ENCODE results near the gene IPO11.
"Not testable (repeated sequence)": the region's sequence is repeated elsewhere in the genome, so short reads cannot be mapped to it uniquely, and the experiment has no call there.

Gene IPO11

DNA sequence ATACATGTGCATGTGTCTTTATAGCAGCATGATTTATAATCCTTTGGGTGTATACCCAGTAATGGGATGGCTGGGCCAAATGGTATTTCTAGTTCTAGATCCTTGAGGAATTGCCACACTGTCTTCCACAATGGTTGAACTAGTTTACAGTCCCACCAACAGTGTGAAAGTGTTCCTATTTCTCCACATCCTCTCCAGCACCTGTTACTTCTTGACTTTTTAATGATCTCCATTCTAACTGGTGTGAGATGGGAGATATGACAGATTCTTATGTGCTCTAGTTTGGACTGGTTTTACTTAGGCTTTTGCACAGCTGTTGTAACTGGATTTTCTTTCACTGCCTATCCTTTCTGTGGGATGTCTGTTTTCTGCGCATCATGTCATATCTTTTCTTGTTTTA lies 108.2 kb downstream of the IPO11 start:
- not testable (repeated sequence) for H3K36me3 ChIP-seq (ENCODE audit: control insufficient read depth in 1 of 2, insufficient read depth in 2 of 2, low read length in 2 of 2); H3K27me3 ChIP-seq (ENCODE audit: low read depth, low read length); H3K4me1 ChIP-seq (ENCODE audit: control insufficient read depth in 1 of 2, insufficient read depth in 2 of 2, low read length in 2 of 2); H3K4me3 ChIP-seq (ENCODE audit: low read depth in 1 of 2, low read length in 2 of 2); H3K9me3 ChIP-seq (ENCODE audit: control insufficient read depth in 1 of 2, low read length in 2 of 2); H3K27ac ChIP-seq (ENCODE audit: low read length)

DNA sequence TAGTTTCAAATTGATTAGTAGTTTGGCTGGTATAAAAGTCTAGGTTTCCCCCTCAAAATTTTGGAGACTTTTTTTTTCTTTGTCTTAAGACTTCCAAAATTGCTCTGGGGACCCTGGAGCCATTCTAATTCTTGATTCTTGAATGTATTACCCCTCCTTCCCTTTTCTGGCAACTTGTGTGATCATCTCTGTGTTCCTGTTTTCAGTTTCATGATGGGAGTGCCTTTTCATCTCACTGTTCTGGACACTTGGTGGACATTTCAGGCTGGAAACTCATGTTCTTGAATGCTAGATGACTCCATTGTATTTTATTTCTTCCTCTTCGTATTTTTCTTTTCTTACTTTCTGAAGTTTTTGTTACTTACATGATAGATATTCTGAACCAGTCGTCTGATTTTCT lies 108.8 kb downstream of the IPO11 start:
- Histone ChIP-seq H3K9me3 (ENCODE audit: control insufficient read depth in 1 of 2, low read length in 2 of 2) (no peaks in the 10 kb centered on the region), H3K36me3 (ENCODE audit: control insufficient read depth in 1 of 2, insufficient read depth in 2 of 2, low read length in 2 of 2) (peaks cover 0 to 5% of the 10 kb centered on the region in 2 donors), H3K4me1 (ENCODE audit: control insufficient read depth in 1 of 2, insufficient read depth in 2 of 2, low read length in 2 of 2) (no peaks in the 10 kb centered on the region), H3K4me3 (ENCODE audit: low read depth in 1 of 2, low read length in 2 of 2) (no peak overlapping the region), H3K27ac (ENCODE audit: low read length) (no peak overlapping the region), H3K27me3 (ENCODE audit: low read depth, low read length) (no peaks in the 10 kb centered on the region)

- no peak overlapping the region for H3K4me3 ChIP-seq (ENCODE audit: low read depth in 1 of 2, low read length in 2 of 2)
- H3K36me3 ChIP-seq (ENCODE audit: control insufficient read depth in 1 of 2, insufficient read depth in 2 of 2, low read length in 2 of 2), result peaks cover 0 to 6% of the 10 kb centered on the region in 2 donors
- H3K27me3 ChIP-seq (ENCODE audit: low read depth, low read length), result no peaks in the 10 kb centered on the region
- H3K4me1 ChIP-seq (ENCODE audit: control insufficient read depth in 1 of 2, insufficient read depth in 2 of 2, low read length in 2 of 2), result no peaks in the 10 kb centered on the region
- no peaks in the 10 kb centered on the region for H3K9me3 ChIP-seq (ENCODE audit: control insufficient read depth in 1 of 2, low read length in 2 of 2)
- no peak overlapping the region for H3K27ac ChIP-seq (ENCODE audit: low read length)
Observed at GRCh38 chr5:62522811-62523210, 110.2 kb downstream of the IPO11 start.

GRCh38 chr5:62533597-62533996 lies 121.0 kb downstream of the IPO11 start:
- Histone ChIP-seq H3K4me1 (ENCODE audit: control insufficient read depth in 1 of 2, insufficient read depth in 2 of 2, low read length in 2 of 2) (no peaks in the 10 kb centered on the region), H3K27me3 (ENCODE audit: low read depth, low read length) (no peaks in the 10 kb centered on the region), H3K4me3 (ENCODE audit: low read depth in 1 of 2, low read length in 2 of 2) (no peak overlapping the region), H3K9me3 (ENCODE audit: control insufficient read depth in 1 of 2, low read length in 2 of 2) (no peaks in the 10 kb centered on the region), H3K27ac (ENCODE audit: low read length) (no peak overlapping the region), H3K36me3 (ENCODE audit: control insufficient read depth in 1 of 2, insufficient read depth in 2 of 2, low read length in 2 of 2) (peaks cover 13 to 21% of the 10 kb centered on the region in 2 donors)

- Histone ChIP-seq H3K36me3 (ENCODE audit: control insufficient read depth in 1 of 2, insufficient read depth in 2 of 2, low read length in 2 of 2) (peaks cover 12 to 27% of the 10 kb centered on the region in 2 donors), H3K27ac (ENCODE audit: low read length) (no peak overlapping the region), H3K9me3 (ENCODE audit: control insufficient read depth in 1 of 2, low read length in 2 of 2) (no peaks in the 10 kb centered on the region), H3K4me3 (ENCODE audit: low read depth in 1 of 2, low read length in 2 of 2) (no peak overlapping the region), H3K4me1 (ENCODE audit: control insufficient read depth in 1 of 2, insufficient read depth in 2 of 2, low read length in 2 of 2) (no peaks in the 10 kb centered on the region), H3K27me3 (ENCODE audit: low read depth, low read length) (no peaks in the 10 kb centered on the region)
Observed at GRCh38 chr5:62534461-62535236, 122.1 kb downstream of the IPO11 start.

GRCh38 chr5:62536232-62536631 lies 123.7 kb downstream of the IPO11 start:
- H3K27me3 ChIP-seq (ENCODE audit: low read depth, low read length), result no peaks in the 10 kb centered on the region
- no peak overlapping the region for H3K4me3 ChIP-seq (ENCODE audit: low read depth in 1 of 2, low read length in 2 of 2)
- no peaks in the 10 kb centered on the region for H3K9me3 ChIP-seq (ENCODE audit: control insufficient read depth in 1 of 2, low read length in 2 of 2)
- no peak overlapping the region for H3K27ac ChIP-seq (ENCODE audit: low read length)
- peaks cover 11 to 22% of the 10 kb centered on the region in 2 donors for H3K36me3 ChIP-seq (ENCODE audit: control insufficient read depth in 1 of 2, insufficient read depth in 2 of 2, low read length in 2 of 2)
- no peaks in the 10 kb centered on the region for H3K4me1 ChIP-seq (ENCODE audit: control insufficient read depth in 1 of 2, insufficient read depth in 2 of 2, low read length in 2 of 2)

GRCh38 chr5:62536783-62537182 lies 124.2 kb downstream of the IPO11 start:
- Histone ChIP-seq H3K36me3 (ENCODE audit: control insufficient read depth in 1 of 2, insufficient read depth in 2 of 2, low read length in 2 of 2) (peaks cover 6 to 20% of the 10 kb centered on the region in 2 donors), H3K4me1 (ENCODE audit: control insufficient read depth in 1 of 2, insufficient read depth in 2 of 2, low read length in 2 of 2) (no peaks in the 10 kb centered on the region), H3K4me3 (ENCODE audit: low read depth in 1 of 2, low read length in 2 of 2) (no peak overlapping the region), H3K27me3 (ENCODE audit: low read depth, low read length) (no peaks in the 10 kb centered on the region), H3K9me3 (ENCODE audit: control insufficient read depth in 1 of 2, low read length in 2 of 2) (no peaks in the 10 kb centered on the region), H3K27ac (ENCODE audit: low read length) (no peak overlapping the region)

- peaks cover 2 to 16% of the 10 kb centered on the region in 2 donors for H3K36me3 ChIP-seq (ENCODE audit: control insufficient read depth in 1 of 2, insufficient read depth in 2 of 2, low read length in 2 of 2)
- H3K4me3 ChIP-seq (ENCODE audit: low read depth in 1 of 2, low read length in 2 of 2), result no peak overlapping the region
- H3K9me3 ChIP-seq (ENCODE audit: control insufficient read depth in 1 of 2, low read length in 2 of 2), result no peaks in the 10 kb centered on the region
- no peak overlapping the region for H3K27ac ChIP-seq (ENCODE audit: low read length)
- H3K4me1 ChIP-seq (ENCODE audit: control insufficient read depth in 1 of 2, insufficient read depth in 2 of 2, low read length in 2 of 2), result no peaks in the 10 kb centered on the region
- no peaks in the 10 kb centered on the region for H3K27me3 ChIP-seq (ENCODE audit: low read depth, low read length)
Observed at GRCh38 chr5:62538017-62538942, 125.7 kb downstream of the IPO11 start.

DNA sequence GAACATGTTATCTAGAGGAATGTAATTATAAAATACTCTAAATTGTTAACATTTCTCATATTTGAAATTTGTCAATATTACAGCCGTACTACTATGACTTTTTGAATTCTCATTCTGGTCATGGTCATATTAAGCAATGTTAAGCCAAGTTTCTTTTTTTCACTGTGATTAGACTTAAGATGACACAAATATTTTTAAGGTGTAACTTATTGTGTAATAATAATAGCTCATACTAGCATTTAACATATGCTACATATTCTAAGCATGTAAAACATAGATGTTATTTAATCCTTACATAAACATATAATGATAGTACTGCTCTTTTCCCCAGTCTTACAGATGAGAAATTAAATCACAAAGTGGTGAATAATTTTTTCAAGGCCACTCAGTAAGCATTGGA lies 130.2 kb downstream of the IPO11 start:
- no peaks in the 10 kb centered on the region for H3K27me3 ChIP-seq (ENCODE audit: low read depth, low read length)
- no peaks in the 10 kb centered on the region for H3K9me3 ChIP-seq (ENCODE audit: control insufficient read depth in 1 of 2, low read length in 2 of 2)
- H3K36me3 ChIP-seq (ENCODE audit: control insufficient read depth in 1 of 2, insufficient read depth in 2 of 2, low read length in 2 of 2), result peaks cover 0 to 16% of the 10 kb centered on the region in 2 donors
- H3K27ac ChIP-seq (ENCODE audit: low read length), result no peak overlapping the region
- no peak overlapping the region for H3K4me3 ChIP-seq (ENCODE audit: low read depth in 1 of 2, low read length in 2 of 2)
- H3K4me1 ChIP-seq (ENCODE audit: control insufficient read depth in 1 of 2, insufficient read depth in 2 of 2, low read length in 2 of 2), result no peaks in the 10 kb centered on the region

- no peaks in the 10 kb centered on the region for H3K27me3 ChIP-seq (ENCODE audit: low read depth, low read length)
- H3K36me3 ChIP-seq (ENCODE audit: control insufficient read depth in 1 of 2, insufficient read depth in 2 of 2, low read length in 2 of 2), result peaks cover 0 to 3% of the 10 kb centered on the region in 2 donors
- no peaks in the 10 kb centered on the region for H3K4me1 ChIP-seq (ENCODE audit: control insufficient read depth in 1 of 2, insufficient read depth in 2 of 2, low read length in 2 of 2)
- no peaks in the 10 kb centered on the region for H3K9me3 ChIP-seq (ENCODE audit: control insufficient read depth in 1 of 2, low read length in 2 of 2)
- no peak overlapping the region for H3K4me3 ChIP-seq (ENCODE audit: low read depth in 1 of 2, low read length in 2 of 2)
- no peak overlapping the region for H3K27ac ChIP-seq (ENCODE audit: low read length)
Observed at GRCh38 chr5:62547945-62548630, 135.5 kb downstream of the IPO11 start.

- Histone ChIP-seq H3K27me3 (ENCODE audit: low read depth, low read length) (no peaks in the 10 kb centered on the region), H3K4me3 (ENCODE audit: low read depth in 1 of 2, low read length in 2 of 2) (no peak overlapping the region), H3K27ac (ENCODE audit: low read length) (no peak overlapping the region), H3K4me1 (ENCODE audit: control insufficient read depth in 1 of 2, insufficient read depth in 2 of 2, low read length in 2 of 2) (no peaks in the 10 kb centered on the region), H3K36me3 (ENCODE audit: control insufficient read depth in 1 of 2, insufficient read depth in 2 of 2, low read length in 2 of 2) (peaks cover 0 to 7% of the 10 kb centered on the region in 2 donors), H3K9me3 (ENCODE audit: control insufficient read depth in 1 of 2, low read length in 2 of 2) (no peaks in the 10 kb centered on the region)
Observed at GRCh38 chr5:62550103-62550502, 137.5 kb downstream of the IPO11 start.
